Suppressor macrophage treated with lipopolysaccharide for 4 hours (primary cell): ENCODE measurements around the gene CENPX.

ENCODE experiments used
- DNase-seq: peaks from one replicate; pipeline ENCODE4 v3.0.0-alpha.2; 2020

Gene CENPX

GRCh38 chr17:82021900-82022309 is 773 bp downstream of the CENPX start:
- DNase-seq = no peak

DNA sequence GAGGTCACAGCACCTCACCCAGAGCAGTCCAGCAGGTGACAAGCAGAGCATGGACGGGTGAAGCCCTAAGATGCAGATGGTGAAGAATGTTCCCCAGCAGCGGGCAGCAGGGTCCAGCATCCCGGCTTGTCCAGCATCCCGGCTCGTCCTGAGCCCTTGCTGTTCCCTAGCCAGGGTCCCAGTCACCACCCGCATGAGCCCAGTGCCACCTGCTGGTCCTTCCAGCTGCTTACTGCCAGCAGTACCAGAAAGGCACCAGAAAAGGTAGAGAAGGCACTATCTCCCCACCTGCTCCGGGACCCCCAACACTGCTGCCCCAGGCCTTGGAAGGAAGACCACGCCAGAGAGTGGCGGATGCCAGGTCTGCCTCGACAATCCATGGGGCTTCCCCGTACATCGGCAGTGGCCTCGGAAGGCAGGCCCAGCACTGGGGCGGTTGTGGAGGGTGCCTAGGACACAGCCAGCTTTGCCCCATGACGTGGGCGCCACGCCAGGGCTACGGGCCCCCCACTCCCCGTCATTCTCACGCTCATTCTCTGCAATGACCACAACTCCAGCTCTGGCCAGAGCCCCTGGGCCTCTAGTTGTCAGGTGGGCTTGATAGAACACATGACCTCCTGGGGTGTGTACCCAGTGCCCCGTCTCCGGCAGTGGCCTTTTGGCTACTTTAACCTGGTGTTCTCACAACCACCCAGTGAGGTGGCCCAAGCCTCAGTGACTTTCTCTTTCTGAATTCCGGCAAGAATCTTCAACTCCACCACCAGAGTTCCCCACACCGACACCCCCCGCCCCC is 1.4 kb downstream of the CENPX start:
- peak; percentile 56 for DNase-seq

DNA sequence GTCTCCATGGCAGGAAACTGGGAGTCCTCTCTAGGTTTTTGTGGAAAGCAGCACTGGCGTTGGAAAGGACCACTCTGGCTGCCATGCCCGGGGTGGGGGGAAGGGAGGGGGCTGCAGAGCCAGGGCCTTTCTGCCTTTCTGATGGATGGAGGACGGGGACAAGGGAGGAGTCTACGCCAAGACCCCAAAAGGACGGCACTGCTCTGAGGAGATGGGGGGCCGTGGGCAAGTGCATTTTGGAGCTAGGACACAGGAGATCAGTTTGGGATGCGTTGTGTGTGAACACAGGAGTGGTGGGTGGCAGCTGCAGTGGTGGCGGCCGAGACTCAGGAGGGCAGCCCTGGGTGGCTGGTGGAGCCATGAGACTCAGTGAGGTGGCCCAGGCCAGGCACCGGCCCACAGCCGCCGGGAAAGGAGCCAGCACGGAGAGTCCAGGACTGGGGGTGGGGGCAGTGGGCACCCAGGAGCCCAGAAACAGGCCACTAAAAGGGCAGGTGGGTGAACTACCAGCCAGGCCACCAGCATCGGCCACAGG is 2.0 kb downstream of the CENPX start:
- DNase-seq = no peak

DNA sequence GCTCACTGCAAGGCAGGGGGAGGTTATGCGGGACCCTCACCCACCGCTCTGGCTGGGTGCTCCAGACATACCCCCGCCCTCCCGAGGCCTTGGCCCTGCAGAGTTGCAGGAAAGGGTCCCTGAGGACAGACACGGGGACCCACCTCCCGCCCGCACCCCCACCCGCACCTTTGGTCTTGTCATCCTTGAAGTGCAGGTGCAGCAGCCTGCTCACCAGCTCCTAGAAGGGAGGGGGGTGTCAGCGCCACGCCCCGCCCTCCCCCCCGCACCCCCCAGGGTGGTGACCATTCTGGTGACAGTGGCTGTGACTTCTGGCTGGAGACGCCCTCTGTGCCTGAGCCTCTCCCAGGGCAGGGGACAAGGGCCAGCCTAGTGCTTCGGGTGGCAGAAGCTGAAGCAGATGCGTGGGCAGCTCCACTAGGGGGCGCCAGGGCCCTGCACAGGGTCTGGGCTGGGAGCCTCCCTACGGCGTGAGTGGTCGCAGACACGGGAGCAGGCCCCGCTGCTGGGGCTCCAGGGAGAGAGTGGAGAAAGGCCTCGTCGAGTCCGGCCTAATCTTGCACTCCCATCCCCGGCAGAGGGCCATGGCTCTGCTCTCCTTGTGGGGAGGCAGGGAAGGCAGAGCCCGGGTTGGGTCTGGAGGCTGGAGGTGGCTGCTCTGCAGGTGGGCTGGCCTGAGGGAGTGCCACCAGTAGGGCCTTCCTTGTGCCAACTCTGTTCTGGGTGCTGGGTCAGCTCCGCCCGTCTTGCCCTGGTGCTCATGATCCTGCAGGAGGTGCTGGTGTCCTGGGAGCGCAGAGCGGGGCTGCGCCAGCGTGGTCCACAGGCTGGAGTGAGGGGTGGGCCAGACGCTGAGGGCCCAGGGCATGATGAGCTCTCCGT is 2.7 kb downstream of the CENPX start:
- peak; percentile 75 for DNase-seq

DNA sequence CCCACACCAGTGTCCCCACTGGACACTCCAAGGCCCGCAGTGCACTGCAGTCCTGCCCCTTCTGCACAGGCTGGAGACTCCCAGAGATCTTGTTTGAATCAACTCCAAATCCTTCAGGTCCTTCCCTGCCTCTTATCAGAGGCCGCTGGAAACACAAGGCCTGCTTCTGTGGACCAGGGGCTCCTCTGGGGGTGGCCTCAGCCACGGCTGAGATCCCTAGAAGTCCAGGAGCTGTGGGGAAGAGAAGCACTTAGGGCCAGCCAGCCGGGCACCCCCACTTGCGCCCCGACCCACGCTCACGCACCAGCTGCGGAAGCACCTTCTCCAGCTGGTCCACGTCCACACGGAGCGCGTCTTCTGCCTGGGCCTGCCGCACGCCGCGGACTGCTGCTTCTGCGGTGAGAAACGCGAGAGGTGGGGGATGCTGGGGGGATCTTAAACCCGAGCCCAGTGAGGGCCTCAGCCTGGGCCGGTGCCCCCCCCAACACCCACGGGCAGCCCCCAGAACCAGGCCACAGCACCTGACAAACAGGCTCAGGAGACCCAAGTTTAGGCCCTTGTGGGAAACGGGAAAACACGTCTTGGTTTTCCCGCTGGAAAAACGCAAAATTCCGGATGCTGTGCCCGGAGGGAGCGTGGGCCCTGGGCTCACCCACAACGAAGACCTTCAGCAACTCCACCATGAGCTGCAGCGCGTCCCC is 3.5 kb downstream of the CENPX start:
- no peak for DNase-seq

DNA sequence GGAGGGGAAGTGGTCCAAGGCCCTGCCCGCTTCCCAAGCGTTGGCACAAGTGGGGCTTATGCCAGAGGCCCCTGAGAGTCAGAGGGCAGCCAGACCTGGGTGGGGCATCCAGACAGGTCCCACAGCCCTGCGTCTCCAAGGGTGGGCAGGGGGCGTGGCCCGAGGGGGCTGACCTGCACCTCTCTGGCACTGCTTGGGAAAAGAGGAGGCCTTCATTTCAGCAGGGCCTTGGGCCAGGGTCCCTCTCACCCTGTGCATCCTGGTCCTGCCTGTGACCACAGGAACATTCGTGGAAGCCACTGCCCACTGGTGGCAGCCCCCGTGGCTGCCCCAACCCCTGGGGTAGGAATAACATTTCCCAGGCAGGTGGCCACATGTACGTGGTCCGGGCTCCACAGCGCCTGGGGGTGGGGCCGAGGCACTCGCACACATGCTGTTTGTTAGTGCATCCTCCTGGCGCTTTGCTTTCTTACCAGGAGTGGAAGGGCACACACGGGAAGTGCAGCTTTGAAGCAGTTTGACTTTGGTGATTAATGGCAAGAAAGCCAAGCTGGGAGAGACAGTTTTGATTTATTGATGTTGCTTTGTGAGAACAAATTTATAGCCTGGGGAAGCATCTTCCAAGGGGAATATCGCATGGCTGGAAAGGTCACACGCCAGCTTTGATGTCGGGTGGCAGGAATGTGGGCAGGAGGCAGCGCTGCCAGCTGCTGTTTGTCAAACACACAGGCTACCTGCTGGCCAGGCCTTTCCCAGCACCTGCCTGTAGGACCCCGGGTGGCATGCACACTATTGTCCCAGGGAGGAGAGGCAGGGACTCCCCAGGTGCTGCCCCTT is 4.3 kb downstream of the CENPX start:
- DNase-seq = no peak

DNA sequence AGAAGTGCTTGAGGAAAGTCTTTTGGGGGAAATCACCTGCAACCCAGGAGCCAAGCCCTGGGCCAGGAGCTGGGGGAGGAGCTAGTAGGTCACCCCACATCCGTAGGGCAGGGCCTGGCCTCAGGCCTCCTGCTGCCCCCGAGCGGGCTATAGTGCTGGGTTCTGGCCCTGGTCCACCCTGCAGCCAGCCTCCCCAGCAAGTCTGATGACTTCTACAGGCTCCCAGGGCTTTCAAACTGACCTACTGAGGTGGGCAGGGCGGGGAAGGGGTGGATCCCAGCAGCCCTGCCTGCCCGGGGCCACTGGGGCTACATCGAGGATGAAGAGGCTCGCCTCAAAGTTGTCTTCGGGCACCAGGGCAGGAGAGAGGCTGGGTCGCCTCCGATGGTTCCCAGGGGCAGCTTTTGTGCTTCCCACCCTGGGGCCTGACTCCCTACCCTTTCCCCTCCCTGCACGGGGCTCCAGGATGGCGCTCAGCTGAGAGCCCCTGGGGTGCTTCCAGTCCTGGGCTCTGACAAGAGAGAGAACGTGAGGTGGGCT is 5.0 kb downstream of the CENPX start:
- DNase-seq = no peak

- no peak for DNase-seq
These were observed 5.7 kb downstream of the CENPX start for GRCh38 chr17:82016875-82017459.

DNA sequence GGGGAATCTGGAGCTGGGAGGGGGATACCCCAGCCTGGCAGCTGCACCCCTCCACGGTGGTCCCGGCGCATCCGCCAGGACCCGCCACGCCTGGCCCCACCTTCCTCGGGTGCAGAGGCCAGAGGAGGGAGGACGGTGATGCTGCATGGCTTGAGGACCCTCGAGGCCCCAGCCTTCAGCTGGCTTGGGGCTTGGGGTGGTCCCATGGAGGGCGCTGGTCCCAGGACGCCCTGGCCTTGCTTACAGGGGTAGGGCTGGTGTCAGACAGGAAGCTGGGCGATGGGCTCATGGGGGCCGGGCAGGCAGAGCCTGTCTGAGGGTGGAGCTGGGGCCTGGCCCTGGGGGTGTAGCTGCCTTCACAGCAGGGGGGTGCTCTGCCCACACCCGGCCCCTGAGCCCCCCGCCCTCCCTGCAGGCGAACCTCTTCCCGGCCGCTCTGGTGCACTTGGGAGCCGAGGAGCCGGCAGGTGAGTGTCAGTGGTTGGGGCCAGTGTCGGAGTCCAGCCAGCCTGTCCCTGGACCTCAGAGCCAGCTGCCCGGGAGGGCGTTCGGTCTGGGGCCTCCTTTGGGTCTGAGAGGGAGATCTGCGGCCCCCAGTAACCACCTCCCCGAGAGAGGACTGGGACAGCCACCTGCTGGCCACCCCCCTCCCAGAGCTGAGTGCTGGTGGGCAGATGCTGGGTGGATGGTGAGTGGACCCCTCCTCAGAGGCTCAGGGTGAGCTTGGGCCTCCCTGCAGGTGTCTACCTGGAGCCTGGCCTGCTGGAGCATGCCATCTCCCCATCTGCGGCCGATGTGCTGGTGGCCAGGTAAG is 6.4 kb downstream of the CENPX start:
- no peak for DNase-seq

DNA sequence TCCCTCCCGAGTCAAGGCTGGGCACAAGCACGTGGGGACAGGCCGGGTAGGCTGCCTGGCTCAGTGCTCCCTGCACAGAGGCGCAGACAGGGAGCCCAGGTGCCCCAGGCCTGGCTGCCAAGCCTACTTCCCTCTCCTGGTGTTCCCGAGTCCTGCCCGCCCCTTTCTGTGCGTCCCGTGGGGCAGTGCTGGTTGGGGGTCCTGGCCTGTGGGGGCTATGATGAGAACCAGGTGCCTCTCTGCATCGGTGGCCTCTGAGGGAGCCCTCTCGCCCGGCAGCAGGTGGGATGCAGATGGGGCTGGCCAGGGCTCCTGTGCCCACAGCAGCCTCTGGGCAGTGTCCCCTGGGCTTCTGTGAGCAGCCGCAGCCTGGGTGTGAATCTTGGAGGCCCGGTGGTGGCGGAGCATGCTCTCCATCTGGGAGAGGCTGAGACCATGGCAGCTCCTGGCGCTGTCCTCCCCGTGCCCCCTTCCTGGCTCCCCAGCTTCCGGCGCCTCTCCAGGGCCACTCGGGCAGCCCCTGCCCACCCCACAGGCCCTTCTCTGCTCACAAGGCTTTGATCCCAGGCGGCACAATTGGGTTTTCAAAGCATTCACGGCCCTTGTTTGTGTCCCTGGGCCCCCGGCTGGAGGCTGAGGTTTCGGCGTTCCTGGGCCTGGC is 7.2 kb downstream of the CENPX start:
- DNase-seq = no peak

DNA sequence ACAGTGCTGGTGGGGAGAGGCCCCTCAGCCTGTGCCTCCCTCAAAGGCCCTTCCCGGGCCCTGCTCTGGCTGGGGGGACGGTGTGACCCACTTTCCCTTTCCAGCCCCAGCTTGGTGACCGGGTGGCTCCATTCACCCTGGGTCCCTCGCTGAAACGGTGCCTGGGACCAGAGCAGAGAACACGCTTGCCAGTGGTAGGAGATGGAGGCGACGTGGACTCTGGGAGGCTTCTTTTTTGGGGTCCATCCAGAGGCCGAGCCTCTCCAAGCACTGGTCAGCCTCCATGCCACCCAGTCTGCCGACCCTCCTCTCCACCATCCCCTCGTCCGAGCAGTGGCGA is 7.7 kb downstream of the CENPX start:
- DNase-seq = no peak

- no peak for DNase-seq
These were observed 8.2 kb downstream of the CENPX start for GRCh38 chr17:82014432-82014831.

GRCh38 chr17:82013772-82014321 is 8.8 kb downstream of the CENPX start:
- DNase-seq = no peak

GRCh38 chr17:82013341-82013740 is 9.3 kb downstream of the CENPX start:
- DNase-seq = no peak

DNA sequence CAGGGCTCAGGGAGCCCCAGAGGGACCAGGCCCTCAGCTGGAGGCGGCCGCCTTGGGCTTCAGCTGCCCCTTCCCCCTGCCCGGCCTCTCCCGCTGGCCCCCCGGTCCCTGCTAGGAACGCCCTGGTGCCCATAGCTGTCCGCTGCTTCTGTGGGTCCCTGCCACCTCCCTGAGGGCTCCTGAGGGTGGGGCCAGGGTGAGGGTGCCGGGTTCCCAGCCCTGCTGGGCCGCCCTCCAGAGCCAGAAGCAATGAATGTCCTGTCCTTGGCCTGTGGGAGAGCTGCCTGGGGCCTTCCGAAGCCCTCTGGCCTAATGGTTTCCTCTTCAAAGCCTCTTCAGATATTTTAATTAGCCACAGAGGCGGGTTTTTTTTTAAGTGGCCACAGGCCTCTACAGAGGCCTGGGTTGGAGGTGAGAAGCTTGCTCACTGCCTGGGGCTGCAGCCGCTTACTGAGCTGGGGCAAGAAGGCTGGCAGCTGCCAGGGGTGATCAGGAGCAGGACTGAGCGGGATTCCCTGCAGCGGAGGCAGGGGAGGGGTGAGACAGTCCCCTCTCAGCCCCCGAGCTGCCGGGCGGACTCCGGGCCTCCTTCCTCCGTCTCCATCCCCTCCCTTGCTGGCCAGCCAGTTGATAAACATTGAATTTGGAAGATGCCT is 9.9 kb downstream of the CENPX start:
- DNase-seq = no peak

GRCh38 chr17:82012261-82012639 is 10.4 kb downstream of the CENPX start:
- no peak for DNase-seq

GRCh38 chr17:82011617-82012187 is 11.0 kb downstream of the CENPX start:
- DNase-seq = no peak

- DNase-seq = no peak
These were observed 11.8 kb downstream of the CENPX start for GRCh38 chr17:82010575-82011525.
